DOHH2 (cell line): ENCODE data around the gene DCLK1.

Source experiments
- EZH2phosphoT487 ChIP-seq: fragments of 200-600 bp; sonication (generic); IDR thresholded peaks from 2 replicates; pipeline ENCODE4 v1.6.1; 2017; ENCODE audit warnings: borderline replicate concordance, mild to moderate bottlenecking, antibody characterized with exemption, low read length, moderate library complexity, mixed read lengths
- TF ChIP-seq, protein P1 (sequence below): fragments of 200-600 bp; sonication (generic); IDR thresholded peaks from one replicate; pipeline ENCODE4 v1.5.1; 2014; ENCODE audit warnings: antibody characterized with exemption, mild to moderate bottlenecking, low read depth, low read length; ENCODE audit not compliant: poor library complexity, severe bottlenecking

DNA sequence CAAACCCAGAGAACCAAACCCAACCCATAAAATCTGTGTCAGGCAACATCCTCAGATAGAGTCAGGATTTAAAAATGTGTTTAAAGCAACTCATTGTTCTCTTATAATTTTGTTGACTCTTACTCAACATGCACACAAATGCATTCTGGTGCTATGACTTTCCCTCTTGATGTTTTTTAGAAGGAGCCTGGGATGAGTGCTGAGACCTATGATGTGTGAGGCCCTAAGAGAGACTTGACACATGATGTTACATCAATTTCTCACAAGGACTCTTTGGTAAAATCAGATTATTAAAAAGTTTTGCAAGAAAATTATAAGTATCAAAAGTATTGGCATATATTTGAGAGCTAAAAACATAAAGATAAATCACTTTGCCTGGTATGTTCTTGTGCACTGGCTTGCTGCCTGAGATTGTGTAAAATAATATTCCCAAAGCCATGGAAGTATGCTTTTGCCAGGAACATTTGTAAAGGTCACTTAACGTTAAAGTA is 173.9 kb downstream of the DCLK1 start:
- TF ChIP-seq EZH2phosphoT487 = no peak
- TF ChIP-seq, protein P1, sequence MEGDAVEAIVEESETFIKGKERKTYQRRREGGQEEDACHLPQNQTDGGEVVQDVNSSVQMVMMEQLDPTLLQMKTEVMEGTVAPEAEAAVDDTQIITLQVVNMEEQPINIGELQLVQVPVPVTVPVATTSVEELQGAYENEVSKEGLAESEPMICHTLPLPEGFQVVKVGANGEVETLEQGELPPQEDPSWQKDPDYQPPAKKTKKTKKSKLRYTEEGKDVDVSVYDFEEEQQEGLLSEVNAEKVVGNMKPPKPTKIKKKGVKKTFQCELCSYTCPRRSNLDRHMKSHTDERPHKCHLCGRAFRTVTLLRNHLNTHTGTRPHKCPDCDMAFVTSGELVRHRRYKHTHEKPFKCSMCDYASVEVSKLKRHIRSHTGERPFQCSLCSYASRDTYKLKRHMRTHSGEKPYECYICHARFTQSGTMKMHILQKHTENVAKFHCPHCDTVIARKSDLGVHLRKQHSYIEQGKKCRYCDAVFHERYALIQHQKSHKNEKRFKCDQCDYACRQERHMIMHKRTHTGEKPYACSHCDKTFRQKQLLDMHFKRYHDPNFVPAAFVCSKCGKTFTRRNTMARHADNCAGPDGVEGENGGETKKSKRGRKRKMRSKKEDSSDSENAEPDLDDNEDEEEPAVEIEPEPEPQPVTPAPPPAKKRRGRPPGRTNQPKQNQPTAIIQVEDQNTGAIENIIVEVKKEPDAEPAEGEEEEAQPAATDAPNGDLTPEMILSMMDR = no peak
